Measurements from ENCODE around the gene PYGL. TPM values are rescaled to one million over a fixed set of nuclear protein-coding genes. Genes with fewer than 3 reads are reported as not detected.
"Not testable (repeated sequence)": the region's sequence is repeated elsewhere in the genome, so short reads cannot be mapped to it uniquely, and the experiment has no call there.

PYGL gene
- total RNA-seq, 1 donor from 2014 or later, result 21.1 TPM

GRCh38 chr14:50946234-50946935 lies 2.1 kb upstream of the PYGL start:
- DNase-seq (ENCODE audit: low spot score), result no peak
- Mint-ChIP-seq H3K4me1 (ENCODE audit: unreplicated experiment) (peaks cover 7% of the 10 kb centered on the region), H3K27ac (ENCODE audit: unreplicated experiment) (no peak overlapping the region), H3K9me3 (ENCODE audit: unreplicated experiment) (no peaks in the 10 kb centered on the region), H3K4me3 (ENCODE audit: unreplicated experiment) (no peak overlapping the region), H3K27me3 (ENCODE audit: unreplicated experiment) (peaks cover 8% of the 10 kb centered on the region), H3K36me3 (ENCODE audit: low read depth, unreplicated experiment) (peaks cover 4% of the 10 kb centered on the region)
- TF ChIP-seq CTCF (IDR thresholded peaks at IDR 0.05; ENCODE audit: unreplicated experiment), result no peak

GRCh38 chr14:50944647-50945413 lies 547 bp upstream of the PYGL start:
- H3K4me1 Mint-ChIP-seq (ENCODE audit: unreplicated experiment), result peaks cover 7% of the 10 kb centered on the region
- H3K27ac Mint-ChIP-seq (ENCODE audit: unreplicated experiment), result peak overlapping the region; percentile 61
- DNase-seq (ENCODE audit: low spot score), result peak; percentile 6
- no peak for TF ChIP-seq CTCF (IDR thresholded peaks at IDR 0.05; ENCODE audit: unreplicated experiment)
- H3K36me3 Mint-ChIP-seq (ENCODE audit: low read depth, unreplicated experiment), result peaks cover 4% of the 10 kb centered on the region
- H3K9me3 Mint-ChIP-seq (ENCODE audit: unreplicated experiment), result no peaks in the 10 kb centered on the region
- H3K4me3 Mint-ChIP-seq (ENCODE audit: unreplicated experiment), result peak overlapping the region; percentile 95
- H3K27me3 Mint-ChIP-seq (ENCODE audit: unreplicated experiment), result peaks cover 8% of the 10 kb centered on the region

- no peaks in the 10 kb centered on the region for H3K9me3 Mint-ChIP-seq (ENCODE audit: unreplicated experiment)
- TF ChIP-seq CTCF (IDR thresholded peaks at IDR 0.05; ENCODE audit: unreplicated experiment), result no peak
- peaks cover 7% of the 10 kb centered on the region for H3K4me1 Mint-ChIP-seq (ENCODE audit: unreplicated experiment)
- H3K27ac Mint-ChIP-seq (ENCODE audit: unreplicated experiment), result no peak overlapping the region
- peaks cover 8% of the 10 kb centered on the region for H3K27me3 Mint-ChIP-seq (ENCODE audit: unreplicated experiment)
- peaks cover 4% of the 10 kb centered on the region for H3K36me3 Mint-ChIP-seq (ENCODE audit: low read depth, unreplicated experiment)
- H3K4me3 Mint-ChIP-seq (ENCODE audit: unreplicated experiment), result peak overlapping the region; percentile 93
- peak; percentile 51 for DNase-seq (ENCODE audit: low spot score)
Observed at GRCh38 chr14:50943261-50943942, 881 bp downstream of the PYGL start.

- not testable (repeated sequence) for H3K4me3 Mint-ChIP-seq (ENCODE audit: unreplicated experiment); H3K36me3 Mint-ChIP-seq (ENCODE audit: low read depth, unreplicated experiment)
Observed at GRCh38 chr14:50941638-50942037, 2.6 kb downstream of the PYGL start.

GRCh38 chr14:50941151-50941550 lies 3.1 kb downstream of the PYGL start:
- peaks cover 7% of the 10 kb centered on the region for H3K4me1 Mint-ChIP-seq (ENCODE audit: unreplicated experiment)
- peaks cover 4% of the 10 kb centered on the region for H3K36me3 Mint-ChIP-seq (ENCODE audit: low read depth, unreplicated experiment)
- peaks cover 6% of the 10 kb centered on the region for H3K27me3 Mint-ChIP-seq (ENCODE audit: unreplicated experiment)
- DNase-seq (ENCODE audit: low spot score), result no peak
- TF ChIP-seq CTCF (IDR thresholded peaks at IDR 0.05; ENCODE audit: unreplicated experiment), result no peak
- H3K9me3 Mint-ChIP-seq (ENCODE audit: unreplicated experiment), result no peaks in the 10 kb centered on the region
- H3K27ac Mint-ChIP-seq (ENCODE audit: unreplicated experiment), result no peak overlapping the region
- H3K4me3 Mint-ChIP-seq (ENCODE audit: unreplicated experiment), result no peak overlapping the region

More at GRCh38 chr14:50941638-50942037, 2.6 kb downstream of the PYGL start:
- not testable (repeated sequence) for H3K27ac Mint-ChIP-seq (ENCODE audit: unreplicated experiment); H3K9me3 Mint-ChIP-seq (ENCODE audit: unreplicated experiment); DNase-seq (ENCODE audit: low spot score); H3K4me1 Mint-ChIP-seq (ENCODE audit: unreplicated experiment); H3K27me3 Mint-ChIP-seq (ENCODE audit: unreplicated experiment)
